GM19023 (cell line): ENCODE measurements around the gene CAMK1D.
"Not testable (repeated sequence)": the region's sequence is repeated elsewhere in the genome, so short reads cannot be mapped to it uniquely, and the experiment has no call there.

Experiments
- ATAC-seq: cut with Tn5 transposase; IDR thresholded peaks from one replicate; pipeline ENCODE4 v1.9.1; 2021; ENCODE audit warnings: mild to moderate bottlenecking, moderate library complexity; ENCODE audit not compliant: unreplicated experiment

Gene CAMK1D

DNA sequence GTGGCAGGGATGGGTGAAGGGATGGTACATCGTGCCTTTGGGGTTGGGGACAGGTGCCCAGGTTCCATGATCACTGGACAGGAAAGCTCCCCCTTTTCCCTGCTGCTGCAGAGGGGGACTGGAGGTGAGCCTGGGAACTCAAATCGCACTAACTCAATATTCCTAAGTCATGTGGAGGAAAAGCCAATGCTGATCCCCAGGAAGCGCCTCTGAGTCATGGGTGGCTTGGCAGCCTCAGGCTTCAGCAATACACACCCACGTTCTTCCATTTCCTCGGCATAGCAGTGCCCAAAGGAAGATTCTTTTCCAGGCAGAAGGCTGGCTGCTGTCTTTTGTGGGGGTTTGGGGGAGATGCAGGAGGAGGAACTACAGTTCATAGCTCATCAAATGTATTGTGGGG, 486.4 kb downstream of the CAMK1D start:
- no peak for ATAC-seq

DNA sequence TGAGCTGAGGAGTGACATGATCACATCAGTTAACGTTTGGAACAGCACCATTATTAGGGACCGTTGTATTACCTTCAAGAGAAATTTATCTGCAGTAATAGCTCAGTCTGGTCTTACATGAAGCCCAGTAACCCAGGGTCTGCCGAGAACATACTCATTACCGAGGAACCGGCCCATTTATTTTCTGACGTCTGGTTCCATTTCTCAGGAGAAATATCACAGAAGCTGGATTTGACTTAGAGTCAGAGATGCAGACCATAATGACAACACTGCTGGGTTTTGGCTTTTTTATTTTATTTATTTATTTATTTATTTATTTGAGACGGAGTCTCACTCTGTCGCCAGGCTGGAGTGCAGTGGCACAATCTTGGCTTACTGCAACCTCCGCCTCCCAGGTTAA, 489.0 kb downstream of the CAMK1D start:
- ATAC-seq, result no peak

DNA sequence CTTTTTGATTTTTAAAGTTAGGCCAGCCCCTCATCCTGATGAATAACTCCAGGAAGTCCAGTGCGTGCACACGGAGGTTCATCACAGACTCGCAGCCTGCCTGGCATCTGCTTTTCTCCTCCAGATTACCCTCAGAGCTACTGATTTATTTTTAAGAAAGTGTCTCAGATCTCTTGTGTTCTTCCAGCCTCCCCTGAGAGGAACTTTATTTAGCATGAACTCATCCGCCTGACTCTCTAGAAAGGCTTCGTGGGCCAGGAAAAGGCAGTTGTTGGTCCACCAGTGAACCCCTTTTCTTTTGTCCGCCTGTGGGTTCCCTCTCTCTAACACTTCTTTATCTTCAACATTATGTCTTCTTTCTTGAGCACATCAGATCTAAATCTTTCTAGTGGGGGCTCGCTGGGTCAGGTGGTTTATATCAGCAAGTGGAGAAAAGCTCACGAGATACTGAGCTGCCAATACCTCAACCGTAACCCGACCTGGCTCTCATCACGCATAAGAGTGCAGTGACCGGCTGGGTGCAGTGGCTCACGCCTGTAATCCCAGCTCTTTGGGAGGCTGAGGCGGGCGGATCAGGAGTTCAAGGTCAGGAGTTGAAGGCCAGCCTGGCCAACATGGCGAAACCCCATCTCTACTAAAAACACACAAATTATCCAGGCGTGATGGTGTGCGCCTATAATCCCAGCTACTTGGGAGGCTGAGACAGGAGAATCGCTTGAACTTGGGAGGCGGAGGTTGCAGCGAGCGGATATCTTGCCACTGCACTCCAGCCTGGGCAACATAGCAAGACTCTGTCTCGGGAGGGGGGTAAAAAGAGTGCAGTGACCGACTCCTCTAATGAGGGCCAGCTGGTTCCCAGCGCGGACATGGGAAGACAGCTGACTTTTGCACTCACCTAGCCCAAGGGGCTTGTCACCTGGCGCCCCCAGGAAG, 489.9 kb downstream of the CAMK1D start:
- no peak for ATAC-seq

DNA sequence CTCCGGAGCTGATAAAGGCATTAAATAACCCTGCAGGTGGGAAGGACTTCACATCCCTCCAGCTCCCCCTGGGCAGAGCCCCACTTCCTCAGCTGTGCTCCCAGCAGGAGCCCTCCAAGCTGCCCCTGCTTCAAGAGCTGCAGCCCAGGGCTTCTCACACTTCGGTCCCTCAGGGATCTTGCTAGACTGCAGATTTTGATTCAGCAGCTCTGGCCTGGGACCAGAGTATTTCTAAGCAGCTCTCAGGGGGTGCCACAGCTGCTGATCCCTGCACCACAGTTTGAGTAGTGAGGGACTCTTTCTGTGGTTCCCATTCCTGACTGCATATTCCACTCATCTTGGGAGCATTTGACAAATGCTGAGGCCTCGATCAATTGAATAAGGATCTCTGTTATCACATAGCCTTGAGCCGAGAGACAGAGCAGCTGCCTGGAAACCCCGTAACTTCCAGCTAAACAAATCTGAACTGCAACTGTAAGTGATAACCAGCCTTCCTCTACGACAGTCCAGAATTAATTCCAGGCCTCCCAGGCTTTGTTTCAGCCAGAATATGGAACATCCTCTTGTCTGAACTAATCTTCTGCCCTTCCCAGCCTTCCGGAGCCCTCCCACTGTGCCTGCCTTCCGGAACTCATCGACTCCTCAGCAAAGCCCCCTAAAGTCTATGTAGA, 490.7 kb downstream of the CAMK1D start:
- ATAC-seq, result no peak

DNA sequence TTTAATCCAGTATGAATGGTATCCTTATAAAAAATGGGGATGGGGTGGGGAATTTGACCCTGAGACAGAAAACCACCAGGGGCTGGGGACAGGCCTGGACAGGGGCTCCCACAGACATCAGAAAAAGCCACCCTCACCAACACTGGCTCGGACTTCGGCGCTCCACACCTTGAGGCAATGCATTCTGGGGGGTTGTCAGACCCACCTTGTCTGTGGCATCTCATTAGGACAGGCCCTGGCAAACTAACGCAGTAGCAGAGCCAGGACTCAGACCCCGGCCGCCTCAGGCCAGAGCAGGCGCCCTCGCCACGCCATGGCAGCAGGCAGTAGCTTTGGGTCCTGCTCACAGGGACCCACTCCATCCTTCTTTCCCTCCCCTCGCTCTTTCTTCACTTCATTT, 492.1 kb downstream of the CAMK1D start:
- ATAC-seq, result no peak

DNA sequence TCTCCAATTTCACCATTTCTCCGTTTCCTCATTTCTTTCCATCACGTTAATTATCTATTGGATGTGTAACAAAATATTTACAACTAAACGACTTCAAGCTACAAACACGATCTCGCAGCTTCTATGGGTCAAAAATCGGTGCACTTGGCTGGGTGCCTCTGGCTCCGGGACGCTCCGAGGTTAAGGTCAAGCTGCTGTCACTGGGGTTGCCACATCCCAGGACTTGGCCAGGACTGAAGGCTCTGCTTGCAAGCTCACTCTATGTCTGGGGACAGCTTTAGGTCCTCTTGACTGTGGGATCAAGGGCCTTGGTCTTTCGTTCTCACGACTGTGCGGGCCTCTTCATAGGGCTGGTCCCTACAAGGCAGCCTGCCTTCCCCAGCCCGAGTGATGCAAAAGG, 492.5 kb downstream of the CAMK1D start:
- no peak for ATAC-seq

DNA sequence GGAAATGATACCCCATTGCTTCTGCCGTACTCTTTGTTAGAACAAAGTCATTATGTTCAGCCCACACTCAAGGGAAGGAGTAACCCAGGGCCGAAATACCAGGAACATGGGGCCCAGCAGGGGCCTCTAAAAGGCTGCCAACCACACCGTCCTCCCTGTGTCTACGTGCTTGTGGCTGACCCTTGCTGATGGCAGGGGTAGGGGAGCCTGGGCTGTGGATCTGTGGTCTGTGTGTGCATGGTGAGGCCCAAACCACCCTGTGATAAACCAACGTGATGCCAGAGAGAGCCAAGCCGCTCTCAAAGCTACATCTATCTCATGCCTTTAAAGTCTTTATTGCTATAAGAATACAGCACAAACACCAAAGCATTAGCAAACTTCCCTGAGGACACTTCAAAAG, 493.0 kb downstream of the CAMK1D start:
- no peak for ATAC-seq

DNA sequence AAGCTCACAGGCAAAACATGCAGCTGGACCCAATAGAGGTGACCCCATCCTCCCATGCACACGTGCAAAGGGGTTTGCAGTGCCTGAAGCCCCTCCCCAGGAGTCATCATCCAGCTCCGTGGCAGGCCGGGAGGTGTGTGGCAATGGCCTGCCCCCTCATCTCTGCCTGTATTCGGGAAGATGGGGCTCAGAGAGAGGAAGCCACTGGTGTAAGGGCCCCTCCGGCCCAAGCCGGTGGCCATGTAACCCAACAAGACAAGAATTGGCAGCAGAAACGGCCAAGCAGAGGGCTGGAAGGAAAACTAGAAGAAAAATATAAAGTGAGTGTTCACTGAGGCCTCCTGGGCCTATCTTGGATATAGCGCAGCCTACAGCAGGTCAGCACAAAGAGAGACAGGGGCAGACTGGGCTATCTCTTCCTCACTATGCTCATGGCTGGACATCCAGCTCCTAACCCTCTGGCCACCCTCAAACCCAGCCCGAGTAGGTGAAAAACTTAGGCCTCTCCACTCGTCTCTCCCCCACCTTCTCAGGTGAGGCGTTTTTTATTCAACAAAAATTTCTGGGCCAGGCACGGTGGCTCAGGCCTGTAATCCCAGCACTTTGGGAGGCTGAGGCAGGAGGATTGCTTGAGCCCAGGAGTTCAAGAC, 494.1 kb downstream of the CAMK1D start:
- ATAC-seq, result no peak

DNA sequence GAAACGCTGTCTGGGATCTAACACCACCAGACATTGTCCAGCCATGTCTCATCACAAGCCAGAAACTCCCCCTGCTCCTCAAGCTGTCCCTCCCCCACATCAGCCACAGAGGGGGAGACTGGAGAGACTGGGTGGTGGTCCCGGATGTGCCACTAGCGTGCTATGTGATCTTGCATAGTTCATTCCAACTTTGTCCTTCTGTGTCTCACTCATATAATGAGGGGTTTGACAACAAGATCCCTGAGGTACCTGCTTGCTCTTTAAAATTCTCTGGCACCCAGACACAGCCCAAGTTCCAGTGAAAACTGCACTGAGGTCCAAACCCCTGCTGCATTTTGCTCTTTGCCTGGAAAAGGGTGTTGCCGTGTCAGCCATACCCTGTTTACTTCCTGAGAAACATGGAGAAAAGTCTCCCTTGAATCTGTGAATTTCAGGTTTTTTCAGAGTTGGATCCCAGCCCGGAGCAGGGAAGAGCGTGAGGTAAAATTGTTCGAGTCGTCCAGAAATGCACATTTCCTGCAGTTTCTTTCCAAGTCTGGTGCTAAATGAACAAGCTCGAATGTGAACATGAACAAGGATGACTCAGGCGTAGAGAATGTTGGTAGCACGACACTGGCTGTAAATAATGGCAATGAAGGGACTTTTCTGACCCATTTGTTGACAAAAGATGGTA, 495.6 kb downstream of the CAMK1D start:
- ATAC-seq, result no peak

DNA sequence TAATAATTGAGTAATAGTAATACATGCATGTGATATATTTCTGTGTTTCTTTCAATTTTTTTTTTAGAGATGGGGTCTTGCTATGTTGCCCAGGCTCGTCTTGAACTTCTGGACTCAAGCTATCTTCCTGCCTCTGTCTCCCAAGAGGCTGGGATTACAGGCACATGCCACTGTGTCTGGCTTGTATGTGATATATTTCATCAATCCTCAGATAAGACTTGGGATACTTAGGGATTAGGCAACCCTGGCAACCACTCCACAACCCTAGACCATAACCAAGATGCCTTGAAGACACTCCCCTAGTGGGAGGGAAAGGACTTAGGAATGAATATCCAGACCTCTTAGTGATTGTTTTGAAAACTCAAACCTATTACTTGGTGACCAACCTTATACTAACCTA, 497.4 kb downstream of the CAMK1D start:
- no peak for ATAC-seq

DNA sequence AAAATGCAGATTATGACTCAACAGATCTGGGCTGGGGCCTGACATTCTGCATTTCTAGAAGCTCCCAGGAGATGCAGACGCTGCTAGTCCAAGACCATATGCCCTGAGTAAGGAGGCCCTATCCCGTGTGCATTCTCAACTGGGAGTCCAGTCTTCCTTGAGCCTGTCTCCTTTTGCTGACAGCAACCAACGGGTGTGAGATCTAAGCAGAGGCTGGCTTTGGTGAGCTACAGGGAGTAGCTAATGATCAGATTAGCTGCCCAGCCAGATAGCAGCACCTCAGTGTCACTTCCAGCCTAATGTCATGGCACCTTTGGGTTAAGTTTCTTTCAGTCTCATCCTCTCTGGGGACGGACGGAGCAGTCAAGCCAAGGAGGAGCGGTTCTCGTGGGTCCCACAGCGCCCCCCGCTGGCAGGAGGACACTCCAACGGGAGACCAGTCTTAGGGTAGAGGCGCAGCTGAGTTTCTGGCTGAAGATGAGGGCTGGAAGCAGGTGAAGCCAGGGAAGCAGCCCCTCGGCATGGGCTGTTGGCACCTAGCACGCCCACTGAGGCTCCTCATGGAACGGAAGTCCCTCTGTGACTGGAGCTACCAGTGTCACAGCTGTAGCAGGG, 498.1 kb downstream of the CAMK1D start:
- no peak for ATAC-seq

DNA sequence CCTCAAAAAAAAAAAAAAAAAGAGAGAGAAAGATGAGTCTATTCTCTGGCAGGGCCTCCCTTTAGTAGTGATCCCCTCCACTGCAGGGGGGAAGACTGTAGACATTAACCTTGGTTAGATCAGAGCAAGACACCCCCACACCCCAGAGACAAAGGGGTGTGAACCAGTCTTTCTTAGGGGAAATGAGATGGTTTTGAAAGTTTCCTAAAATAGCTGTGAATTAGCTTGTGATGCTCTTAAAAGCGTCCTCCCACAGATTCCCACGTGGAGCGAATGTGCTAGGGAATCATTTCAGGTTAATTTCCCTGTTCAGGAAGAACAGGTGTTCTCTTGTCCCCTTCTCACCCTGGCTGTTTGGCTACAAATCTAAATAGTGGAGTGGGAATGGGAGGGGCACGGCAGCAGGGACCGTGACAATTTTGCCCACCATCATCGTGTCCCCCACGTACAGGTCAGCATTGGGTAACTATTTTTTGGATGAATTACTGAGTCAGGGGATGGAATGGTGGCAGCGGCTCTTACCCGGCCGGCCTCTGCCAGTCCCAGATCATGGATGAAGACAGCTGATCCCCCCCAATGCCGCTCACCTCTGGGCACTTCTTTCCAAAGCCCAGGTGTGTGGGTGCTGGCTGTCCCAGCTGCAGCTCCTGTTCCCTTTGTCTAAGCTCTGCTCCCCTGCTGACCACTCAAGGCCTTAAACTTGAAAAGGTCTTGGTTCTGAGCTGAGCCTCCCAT, 499.3 kb downstream of the CAMK1D start:
- no peak for ATAC-seq

DNA sequence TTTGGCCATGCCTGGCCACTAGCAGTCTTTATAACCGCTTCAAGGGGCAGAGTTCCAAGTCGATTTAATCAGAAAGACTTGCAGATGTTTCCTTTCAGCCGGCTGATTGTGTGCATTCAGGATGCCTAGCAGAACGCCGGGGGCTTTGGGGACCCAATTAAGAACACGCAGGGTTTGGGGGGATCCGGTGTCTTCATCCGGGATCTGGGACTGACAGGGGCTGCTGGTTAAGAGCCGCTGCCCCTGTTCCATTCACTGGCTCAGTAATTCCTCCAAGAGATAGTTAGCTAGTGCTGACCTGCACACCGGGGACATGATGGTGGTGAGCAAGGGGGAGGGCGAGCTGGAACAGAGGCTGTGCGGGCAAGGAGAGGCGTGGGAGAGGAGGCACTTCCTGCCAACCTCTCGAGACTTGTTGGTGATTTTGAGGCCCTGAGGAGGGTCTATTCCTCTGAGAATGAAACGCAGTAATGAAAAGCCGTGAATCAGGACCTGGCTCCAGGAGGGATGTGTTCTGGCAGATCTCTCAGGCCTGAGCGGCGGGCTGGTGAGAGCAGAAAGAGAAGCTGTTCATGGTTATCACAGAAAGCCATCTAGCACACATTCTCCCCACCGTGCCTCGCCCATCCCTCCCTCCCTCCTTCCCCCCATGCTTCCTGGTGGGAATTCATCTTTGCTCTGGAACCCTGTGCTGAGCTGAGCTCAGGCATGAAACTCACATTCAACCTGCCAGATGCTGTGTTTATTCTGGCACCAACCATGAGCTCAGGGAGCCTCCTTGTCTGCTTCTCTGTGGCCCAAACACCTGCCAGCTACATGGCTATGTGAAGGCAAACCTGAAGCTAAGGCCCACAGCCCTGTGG, 500.2 kb downstream of the CAMK1D start:
- no peak for ATAC-seq

DNA sequence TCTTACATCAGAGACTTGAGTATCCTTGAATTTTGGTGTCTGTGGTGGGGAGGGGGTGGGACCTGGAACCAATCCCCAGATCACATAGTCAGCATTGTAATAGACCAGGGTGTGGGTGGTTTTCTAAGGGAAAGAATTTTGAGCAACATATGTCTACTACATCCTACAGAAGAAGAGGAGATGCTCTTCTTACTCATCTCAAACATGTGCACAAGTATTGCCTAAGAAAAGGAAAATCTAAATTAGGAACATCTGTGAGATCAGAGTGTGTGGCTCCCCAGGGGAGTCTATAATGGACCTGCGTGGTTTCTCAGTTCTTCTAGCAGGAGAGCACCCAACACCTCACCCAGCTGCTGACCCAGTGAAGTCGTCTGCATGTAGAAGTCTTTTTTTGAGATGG, 503.3 kb downstream of the CAMK1D start:
- no peak for ATAC-seq

DNA sequence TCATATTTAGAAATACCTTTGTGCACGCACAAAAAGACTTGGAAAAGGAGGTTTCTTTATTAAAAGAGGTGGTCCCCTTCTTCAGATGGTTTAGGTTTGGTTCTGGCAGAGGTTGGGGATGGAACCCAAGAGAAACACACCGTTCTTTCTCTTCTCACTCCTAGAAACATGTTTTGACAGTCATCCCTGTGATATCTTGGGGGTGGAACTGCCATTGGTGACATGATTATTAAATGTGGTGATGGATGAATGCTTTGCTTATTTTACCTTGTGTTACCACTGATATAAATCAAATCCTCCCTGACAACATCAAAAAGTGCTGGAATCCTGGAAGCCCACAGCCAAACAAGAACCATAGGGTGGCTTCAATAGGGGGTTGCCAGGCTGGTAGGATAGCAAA, 505.6 kb downstream of the CAMK1D start:
- no peak for ATAC-seq

DNA sequence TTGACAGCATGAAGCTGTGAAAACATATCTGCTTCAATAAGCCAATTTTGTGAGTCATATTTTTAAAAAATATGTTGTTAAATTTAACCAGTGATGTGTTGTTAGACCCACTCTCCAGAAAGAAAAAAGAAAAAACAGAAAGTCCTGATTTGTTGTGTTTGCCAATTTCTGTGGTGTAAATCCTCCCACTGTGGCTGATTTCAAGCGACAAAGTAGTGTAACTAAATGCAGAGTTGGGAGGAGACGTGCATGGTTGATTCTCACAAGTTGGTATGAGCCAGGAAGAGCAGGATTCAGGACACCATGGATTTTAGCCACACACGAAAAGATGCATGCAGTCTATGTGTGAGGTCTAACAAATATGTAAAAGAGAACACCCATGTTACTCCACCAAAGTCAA, 513.1 kb downstream of the CAMK1D start:
- no peak for ATAC-seq

DNA sequence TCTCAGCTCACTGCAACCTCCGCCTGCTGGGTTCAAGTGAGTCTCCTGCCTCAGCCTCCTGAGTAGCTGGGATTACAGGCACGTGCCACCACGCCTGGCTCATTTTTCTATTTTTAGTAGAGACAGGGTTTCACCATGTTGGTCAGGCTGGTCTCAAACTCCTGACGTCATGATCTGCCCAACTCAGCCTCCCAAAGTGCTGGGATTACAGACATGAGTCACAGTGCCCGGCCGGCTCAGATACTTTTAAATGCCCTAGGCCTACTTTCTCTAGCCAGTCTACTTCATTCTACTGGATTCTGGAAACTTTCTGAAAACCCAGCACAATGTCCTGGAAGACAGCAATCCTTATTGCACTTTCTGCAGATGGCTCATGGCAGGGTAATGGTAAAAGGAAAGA, 516.2 kb downstream of the CAMK1D start:
- ATAC-seq, result not testable (repeated sequence)

DNA sequence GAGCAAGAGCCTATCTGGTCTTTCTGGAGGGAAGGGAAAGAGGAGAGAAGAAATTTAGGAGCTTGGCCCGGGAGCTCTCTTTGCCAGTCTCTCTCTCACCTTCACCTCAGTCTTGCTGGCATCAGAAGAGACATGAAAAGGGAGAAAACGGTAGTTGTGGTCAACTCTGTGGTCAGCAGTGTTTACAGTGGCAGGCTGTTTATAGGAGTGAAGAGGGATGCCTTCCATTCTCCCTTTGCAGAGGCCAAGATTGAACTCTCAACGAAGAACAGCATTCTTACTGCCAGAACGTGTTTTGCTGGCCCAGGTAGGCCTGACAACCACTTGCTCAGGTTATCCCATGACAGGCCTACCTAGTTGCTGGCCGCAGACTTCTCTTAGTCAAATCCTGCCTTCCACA, 518.9 kb downstream of the CAMK1D start:
- ATAC-seq, result no peak

DNA sequence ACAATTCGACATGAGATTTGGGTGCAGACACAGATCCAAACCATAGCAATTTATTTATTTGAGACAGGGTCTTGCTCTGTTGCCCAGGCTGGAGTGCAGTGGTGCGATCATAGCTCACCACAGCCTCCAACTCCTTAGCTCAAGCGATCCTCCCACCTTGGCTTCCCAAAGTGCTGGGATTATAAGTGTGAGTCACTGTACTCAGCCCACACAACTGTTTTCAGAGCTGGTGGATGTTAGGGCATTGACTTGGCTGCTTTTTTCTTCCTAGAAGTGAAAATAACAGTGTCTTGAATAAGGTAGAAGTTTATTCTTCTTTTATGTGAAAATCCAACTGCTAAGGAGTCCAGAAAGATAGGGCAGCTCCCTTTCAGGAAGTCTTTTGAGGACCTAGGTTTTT, 520.1 kb downstream of the CAMK1D start:
- no peak for ATAC-seq
